Left ventricle myocardium superior (tissue), 1 donor: ENCODE measurements around the gene ETV6. TPM values are rescaled to one million over a fixed set of nuclear protein-coding genes. Genes with fewer than 3 reads are reported as not detected.

Source experiments
- ATAC-seq: fragments of 200-7000 bp; cut with Tn5 transposase; one replicate; pipeline ENCODE4 v1.9.1; 2020; ENCODE audit warnings: mild to moderate bottlenecking, moderate library complexity
- DNase-seq: peaks from one replicate; pipeline ENCODE4 v3.0.0-alpha.2; 2020
- intact Hi-C: fragments of 100-400 bp; cut with micrococcal nuclease; formaldehyde crosslinking; loops from one replicate; pipeline ENCODE4 v1.11.0; 2022
- total RNA-seq: library from RNA; stranded (reverse); fragmentation: NEBNext Ultra II Directional; extraction: Animal tissue kit (Norgen Biotek cat#: 25700); gene quantifications from one replicate; pipeline ENCODE4 v1.2.1, GENCODE V29; 2021
- donor health status: DM: no; HTN: yes; CAD: no; lungs with severe emphysema.

Gene ETV6
- total RNA-seq, 1 donor from 2014 or later, result 14.7 TPM

DNA sequence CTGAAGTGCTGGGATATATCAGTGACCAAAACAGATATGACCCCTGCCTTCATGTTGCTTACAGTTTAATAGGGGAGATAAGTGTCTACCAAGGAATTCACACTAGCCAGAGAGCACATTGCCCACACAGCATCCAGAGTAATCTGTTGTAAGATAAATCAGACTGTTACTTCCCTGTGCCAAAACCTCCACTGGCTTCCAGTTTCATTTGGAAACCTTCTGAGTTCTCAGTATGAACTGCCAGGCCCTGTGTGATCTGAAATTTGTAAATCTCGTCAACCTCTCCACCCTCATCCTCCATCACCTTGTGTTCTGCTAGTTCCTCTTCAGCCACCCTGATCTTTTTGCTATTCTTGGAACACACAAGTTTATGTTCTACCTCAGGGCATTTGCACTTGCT is 154.7 kb downstream of the ETV6 start:
- intact Hi-C loops, result no loop called here
- ATAC-seq, result no peak
- no peak for DNase-seq

DNA sequence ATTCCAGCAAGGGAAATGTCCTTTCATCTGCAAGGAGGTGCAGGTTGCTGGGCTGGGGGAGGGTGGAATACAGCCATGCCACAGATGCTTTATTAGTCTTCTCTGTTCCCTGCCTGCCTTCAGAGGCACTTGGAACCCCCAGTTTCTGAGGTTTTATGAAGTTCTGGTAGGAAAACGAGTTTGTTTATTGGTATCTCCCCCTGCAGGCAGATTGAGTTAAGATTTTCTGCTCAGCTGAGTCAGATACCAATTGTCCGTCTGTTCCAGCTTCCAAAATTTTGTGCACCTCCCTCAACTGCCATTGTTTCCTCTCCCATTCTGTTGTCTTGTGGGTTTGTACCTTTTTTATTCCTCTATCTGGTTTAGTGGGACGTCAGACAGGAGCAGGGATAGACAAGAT is 155.6 kb downstream of the ETV6 start:
- ATAC-seq, result no peak
- DNase-seq, result no peak

DNA sequence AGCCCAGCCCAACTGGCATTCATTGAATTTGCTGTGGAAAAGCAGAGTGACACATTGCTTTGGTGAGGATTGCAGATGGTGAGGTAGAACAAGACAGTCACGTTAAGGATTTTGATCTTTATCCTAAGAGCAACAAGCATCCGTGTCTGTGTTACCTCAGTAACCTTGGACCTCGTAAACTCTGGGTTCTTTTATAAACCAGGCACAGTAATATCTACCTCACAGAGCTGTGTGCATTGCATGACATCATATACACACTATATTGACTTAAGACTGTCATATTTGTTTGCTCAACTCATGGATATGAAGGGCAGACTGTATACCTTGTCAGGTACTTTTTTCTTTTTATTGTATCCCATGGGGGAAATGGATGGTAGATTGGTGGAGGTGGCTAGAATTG is 156.2 kb downstream of the ETV6 start:
- DNase-seq, result no peak
- no peak for ATAC-seq
- intact Hi-C loops, result no loop called here

More for the DNA sequence above, 155.6 kb downstream of the ETV6 start:
- intact Hi-C loops, result no loop called here

DNA sequence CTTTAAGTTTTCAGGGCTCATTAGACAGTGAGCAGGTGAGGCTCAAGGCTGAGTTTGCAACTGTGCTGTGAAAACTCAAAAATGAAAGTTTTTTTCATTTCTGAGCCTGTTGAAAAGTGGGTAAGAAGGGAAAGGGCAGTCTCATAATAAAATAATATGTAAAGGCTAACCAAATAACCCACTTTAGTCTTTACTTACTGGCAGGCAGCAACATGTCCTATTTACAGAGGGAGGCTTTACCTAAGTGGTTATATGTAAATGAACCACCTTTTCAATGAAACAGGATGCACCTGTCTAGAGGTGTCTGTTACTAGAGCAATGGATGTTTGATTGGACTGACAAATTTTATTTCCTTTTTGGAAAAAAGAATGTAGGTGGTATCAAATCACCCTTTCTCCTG is 158.0 kb downstream of the ETV6 start:
- intact Hi-C loops, result no loop called here
- DNase-seq (no peak), ATAC-seq (no peak)

DNA sequence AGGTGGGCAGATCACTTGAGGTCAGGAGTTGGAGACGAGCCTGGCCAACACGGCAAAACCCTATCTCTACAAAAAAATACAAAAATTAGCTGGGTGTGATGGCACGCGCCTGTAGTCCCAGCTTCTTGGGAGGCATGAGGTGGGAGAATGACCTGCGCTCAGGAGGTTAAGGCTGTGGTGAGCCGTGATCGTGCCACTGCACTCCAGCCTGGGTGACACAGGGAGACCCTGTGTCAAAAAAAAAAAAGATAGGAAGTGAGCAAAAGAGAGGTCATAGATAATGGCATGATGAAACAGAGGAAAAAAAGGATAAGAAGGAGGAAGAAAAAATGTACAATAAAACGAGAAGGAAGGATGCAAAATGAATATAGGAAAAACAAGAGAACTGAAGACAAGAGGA is 159.5 kb downstream of the ETV6 start:
- DNase-seq (no peak), ATAC-seq (no peak)
- intact Hi-C loops, result no loop called here

DNA sequence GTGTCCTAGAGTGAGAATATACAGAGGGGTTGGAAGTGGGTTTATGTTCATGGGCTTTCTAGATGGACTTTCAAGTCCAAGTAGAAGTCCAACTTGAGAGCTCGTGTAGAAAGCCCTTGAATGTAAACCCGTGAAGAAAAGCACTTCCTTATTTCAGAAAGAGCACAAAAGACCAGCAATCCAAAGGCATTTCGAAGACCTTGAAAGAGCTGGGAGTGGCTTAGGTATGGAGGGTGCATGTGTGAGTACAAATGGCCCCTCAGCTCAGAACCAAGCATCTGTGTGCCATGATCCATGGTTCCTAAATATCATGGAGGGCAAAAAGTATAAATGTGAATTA is 160.7 kb downstream of the ETV6 start:
- no peak for ATAC-seq
- intact Hi-C loops, result loop anchor here (10.0 kb wide), 1 partner anchor 155 kb away; no protein-coding TSS in a partner anchor

DNA sequence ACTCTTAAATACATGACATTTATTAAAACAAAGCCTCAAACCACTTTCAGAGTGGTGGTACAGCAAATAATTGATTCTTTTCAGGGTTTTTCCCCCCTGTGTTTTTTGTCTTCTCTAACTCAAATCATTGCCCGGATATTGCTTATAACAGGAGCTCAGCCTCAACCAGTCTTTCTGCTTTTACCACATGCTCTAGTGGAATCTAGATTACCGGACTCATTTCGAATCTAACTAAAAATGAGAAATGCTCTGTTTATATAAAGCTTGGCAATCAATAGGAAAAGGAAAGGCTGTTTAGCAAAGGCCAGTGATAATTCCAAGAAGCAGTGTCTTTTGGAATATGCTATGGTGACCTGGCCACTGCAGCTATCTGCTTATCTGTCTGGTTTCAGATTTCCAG is 161.5 kb downstream of the ETV6 start:
- intact Hi-C loops, result loop anchor here (10.0 kb wide), 1 partner anchor 156 kb away; no protein-coding TSS in a partner anchor
- DNase-seq (no peak), ATAC-seq (no peak)

More for the DNA sequence above, 160.7 kb downstream of the ETV6 start:
- no peak for DNase-seq

DNA sequence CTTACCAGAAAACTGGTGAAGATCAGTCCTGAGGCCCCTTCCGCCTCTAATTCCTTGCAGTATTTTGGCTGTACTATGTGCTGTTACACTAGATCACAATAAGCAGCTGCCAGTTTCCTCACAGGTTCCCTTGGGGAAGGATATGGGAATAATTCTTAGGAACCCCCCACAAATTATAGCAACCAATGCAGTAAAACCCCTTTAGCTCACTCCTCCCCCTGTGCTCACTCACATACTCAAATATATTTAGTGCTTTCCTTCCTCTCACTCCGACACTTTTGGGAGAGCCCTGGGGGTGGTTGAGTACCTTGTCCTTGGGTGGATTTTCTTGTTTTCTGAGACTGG is 162.7 kb downstream of the ETV6 start:
- ATAC-seq (peak; percentile 8), DNase-seq (no peak)
- intact Hi-C loops, result loop anchor here (10.0 kb wide), 1 partner anchor 157 kb away; no protein-coding TSS in a partner anchor

DNA sequence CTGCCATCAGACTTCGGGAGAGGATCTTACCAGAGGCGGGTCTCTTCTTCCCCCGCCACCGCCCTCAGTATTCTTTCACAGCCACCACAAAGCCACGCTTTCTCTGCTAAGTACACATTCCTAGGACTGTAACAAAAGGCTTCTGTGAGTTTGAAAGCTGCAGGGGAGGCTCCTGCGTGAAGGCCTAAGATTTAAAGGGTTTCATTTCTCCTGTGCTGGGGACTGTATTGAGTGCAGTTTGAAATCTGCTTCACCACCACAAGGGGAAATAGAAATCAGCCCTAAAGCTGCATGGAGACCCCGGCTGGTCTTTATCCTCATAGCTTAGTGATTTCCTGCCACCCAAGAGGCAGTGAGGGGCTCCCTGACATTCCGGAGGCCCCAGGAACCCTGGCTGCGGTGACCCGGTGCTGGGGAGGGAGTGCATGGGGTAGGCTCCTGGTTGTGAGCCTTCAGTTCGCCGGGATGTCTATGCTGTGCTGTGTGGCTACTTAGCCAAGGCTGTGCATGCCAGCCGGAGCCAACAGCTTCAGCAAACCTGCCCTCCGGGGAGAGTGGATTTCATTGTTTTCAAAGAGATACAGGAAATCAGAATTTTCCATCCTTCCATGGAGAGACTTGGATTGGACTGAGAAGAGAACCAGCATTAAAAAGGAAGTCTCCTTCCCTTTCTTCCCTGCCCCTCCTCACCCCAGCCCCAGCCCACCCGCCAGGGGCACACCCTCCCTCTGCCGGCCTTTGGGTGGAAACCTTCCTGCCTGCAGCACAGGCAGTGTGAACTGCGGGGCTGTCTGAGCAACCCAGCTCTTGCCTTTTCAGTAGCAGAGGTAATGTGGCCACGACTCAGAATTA is 163.3 kb downstream of the ETV6 start:
- intact Hi-C loops, result loop anchor here (10.0 kb wide), 1 partner anchor 158 kb away; no protein-coding TSS in a partner anchor
- peak; percentile 61 for DNase-seq
- ATAC-seq, result peak; percentile 80

DNA sequence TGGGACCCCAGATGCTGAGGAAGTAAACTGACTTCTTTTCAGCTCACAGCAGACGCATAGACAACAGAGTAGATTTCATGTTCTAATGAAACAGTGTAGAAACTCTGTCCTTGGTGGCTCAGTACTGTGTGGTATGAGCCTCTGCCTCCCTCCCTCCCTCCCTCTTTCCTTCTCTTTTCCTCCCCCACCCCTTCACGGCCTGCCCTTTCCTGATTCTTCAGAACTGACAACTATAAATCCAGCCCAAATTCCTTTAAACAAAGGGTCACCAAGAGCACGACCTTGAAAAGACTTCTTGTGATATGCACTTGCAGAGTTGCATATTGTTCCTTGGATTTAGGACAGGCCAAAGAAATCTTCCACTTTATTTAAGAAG is 164.0 kb downstream of the ETV6 start:
- ATAC-seq (peak; percentile 43), DNase-seq (no peak)
- intact Hi-C loops, result loop anchor here (10.0 kb wide), 1 partner anchor 159 kb away; no protein-coding TSS in a partner anchor

DNA sequence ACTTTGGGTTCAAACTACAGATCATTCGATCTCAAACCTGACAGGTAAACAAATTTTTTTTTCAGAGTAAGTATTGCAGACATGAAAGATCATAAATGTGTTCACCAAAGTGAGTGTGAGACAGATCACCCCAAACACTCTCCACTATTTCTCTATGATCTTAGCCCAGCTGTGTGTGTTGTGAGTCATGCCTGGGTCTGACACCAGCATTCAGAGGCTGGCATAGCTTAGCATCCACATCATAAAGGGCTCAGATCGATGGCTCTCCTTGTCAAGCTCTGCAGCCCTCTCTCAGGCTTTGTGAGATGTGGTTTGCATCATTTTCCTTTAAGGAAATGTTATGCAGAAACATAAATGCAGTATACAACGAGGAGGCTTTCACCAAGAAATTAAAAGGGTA is 164.9 kb downstream of the ETV6 start:
- no peak for ATAC-seq
- intact Hi-C loops, result loop anchor here (10.0 kb wide), 1 partner anchor 160 kb away; no protein-coding TSS in a partner anchor
- DNase-seq, result no peak

DNA sequence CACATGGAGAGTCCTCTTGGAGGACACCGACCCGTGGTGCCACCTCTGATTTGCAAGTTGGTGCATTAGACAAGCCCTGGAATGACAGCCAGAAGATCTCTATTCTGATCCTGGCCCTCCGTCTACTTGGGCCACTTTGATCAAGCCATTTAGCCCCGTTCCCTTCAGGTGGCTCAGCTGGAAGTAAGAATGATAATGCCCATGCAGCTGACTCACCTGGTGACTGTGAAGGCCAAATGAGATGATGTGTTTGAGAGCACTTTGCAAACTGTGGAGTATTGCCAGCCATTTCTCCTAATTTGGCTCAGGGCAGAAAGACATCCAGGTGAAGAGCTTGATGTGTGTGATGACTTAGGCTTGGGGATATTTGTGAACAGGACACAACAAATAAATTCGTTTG is 165.9 kb downstream of the ETV6 start:
- ATAC-seq, result no peak
- intact Hi-C loops, result loop anchor here (10.0 kb wide), 1 partner anchor 161 kb away; no protein-coding TSS in a partner anchor

DNA sequence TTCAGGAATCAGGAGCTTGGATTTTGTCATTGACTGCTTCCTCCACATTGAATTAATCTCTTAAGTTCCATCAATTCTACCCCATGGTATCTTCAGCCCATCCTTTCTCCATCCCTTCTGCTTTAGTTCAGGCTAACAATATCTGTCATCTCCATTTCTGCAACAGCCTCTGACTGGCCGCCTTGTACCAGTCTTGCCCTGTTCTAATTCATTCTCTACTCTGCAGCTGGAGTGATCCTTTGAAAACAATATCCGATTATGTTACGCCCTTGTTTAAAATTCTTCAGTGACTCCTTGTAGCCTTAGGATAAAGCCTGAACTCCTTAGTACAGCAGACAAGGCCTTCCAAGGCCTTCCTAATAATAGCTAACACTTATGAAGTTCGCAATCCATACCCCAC is 170.2 kb downstream of the ETV6 start:
- intact Hi-C loops, result loop anchor here (10.0 kb wide), 1 partner anchor 165 kb away; no protein-coding TSS in a partner anchor
- DNase-seq (no peak), ATAC-seq (no peak)

More for the DNA sequence above, 165.9 kb downstream of the ETV6 start:
- no peak for DNase-seq

DNA sequence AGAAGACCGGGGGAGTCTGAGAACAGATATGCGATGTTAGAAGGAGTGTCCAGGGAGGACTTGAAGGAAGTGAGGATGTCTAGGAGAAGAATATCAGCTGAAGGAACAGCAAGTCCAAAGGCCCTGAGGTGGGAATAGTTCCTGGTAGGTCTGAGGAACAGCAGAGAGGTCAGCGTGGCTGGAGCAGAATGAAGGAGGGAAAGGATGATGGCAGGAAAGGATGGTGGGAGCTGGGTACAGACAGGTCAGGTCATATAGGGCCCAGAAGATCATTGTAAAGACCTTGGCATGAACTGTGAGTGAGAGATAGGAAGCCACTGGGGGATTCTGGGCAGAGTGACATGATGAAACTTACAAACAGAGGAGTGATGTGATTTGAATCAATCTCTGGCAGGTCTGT is 171.0 kb downstream of the ETV6 start:
- intact Hi-C loops, result no loop called here
- no peak for ATAC-seq
- DNase-seq, result no peak

DNA sequence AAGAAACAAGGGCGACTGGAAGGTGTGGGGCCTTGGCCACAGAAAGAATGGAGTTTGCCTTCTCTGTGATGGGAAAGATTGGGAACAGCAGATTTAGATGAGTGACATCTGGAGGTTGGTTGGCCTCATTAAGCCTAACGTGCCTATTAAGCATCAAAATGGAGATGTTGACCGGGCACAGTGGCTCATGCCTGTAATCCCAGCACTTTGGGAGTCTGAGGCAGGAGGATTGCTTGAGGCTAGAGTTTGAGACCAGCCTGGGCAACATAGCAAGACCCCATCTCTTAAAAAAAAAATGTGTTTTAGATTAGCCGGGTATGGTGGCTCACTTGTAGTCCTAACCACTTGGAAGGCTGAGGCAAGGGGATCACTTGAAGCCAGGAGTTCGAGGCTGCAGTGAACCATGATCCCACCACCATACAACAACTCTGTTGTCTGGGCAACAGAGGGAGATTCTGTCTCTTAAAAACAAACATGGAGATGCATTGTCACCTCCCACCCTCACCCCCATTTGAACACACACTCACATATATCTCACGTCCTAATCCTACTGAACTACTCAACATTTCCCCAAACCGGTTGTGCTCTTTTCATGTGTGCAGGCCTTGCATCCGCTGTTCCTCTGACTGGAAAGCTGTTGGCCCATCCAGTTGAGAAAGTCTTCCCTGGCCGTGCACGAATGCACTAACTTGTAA is 172.1 kb downstream of the ETV6 start:
- ATAC-seq, result no peak
- DNase-seq, result no peak
- intact Hi-C loops, result no loop called here

DNA sequence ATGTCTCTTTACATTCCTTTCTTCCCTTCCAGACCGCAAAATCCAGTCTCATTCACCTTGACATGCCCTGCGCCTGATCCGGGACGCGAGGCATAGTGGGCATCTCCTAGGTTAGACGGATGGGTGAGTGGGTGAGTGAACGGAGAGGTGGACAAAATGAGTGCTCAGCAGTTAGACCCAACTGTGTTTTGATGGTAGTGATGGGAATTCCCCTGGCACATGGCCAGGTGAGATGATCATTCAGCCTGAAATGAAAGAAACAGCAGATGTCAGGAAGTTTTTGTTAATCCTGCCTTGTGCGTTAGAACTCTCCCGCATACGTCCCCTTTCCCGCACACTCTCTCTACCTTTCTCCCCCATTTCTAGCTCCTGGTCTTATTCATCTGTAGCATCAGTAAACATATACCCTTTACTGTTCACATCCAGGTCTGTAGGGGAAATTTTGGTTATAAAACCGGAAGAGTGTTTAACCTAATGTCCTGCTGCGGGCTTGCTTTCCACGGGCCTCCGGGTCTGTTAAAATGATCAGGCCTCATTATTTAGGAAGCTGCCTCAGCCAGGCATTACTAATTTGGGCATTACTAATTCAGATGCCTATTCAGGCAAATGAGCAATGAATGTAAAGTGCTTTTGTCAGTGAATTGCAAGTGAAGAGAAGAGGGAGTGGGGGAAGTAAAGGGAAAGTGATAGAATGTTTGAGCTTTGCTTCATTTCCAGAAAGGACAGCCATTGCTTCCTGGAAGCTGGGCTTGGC is 172.8 kb downstream of the ETV6 start:
- intact Hi-C loops, result no loop called here
- no peak for ATAC-seq
- DNase-seq, result no peak

DNA sequence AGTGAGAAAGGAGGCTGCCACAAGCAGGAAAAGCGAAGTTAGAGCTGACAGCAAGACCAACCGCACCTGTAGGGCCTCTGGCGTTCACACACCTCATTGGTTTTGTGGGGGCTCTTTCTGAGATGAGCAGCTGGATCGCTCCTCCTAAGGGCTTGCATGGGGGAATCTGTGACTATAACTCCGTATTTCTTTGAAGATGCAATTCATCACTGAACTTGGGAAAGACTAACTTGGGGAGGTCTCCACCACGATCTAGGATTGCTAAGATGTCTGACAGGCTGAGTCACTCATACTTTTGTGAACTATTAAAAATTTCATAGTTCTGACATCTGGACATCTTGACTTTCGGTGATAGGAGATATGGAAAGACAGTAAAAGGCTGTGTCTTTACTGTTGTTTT is 173.6 kb downstream of the ETV6 start:
- no peak for DNase-seq
- no peak for ATAC-seq
- intact Hi-C loops, result no loop called here

DNA sequence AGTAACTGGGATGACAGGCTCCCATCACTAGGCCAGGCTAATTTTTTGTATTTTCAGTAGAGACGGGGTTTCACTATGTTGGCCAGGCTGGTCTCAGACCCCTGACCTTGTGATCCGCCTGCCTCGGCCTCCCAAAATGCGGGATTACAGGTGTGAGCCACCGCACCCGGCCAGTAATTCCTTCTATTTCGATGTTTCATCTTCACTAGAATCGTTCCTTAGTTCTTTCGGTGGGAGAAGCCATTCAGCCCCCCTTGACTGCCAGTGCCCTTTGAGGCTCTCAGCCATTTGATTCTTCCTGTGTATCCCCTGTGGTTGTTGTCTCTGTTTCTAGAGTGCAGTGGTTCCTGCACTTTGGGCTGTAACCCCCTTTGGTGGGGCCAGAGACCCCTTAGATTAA is 174.1 kb downstream of the ETV6 start:
- intact Hi-C loops, result no loop called here
- DNase-seq (no peak), ATAC-seq (no peak)

DNA sequence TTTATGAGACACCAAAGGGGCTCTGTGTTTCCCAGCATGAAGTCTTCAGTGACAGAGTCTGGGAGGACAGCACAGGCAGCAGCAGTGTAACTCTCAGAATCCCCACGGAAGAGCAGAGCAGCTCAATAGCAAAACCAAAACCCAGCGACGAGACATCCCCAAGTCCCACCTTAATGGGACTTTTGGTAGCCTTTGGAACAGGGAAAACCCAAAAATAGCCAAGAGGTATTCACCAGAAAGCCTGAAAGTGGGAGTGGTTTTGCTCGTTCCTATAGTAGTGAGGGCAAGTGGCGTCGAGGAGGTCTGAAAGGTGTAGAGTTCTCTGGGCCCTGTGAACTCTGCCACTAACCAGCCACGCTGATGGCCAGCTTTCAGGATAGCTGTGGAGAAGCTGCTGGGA is 174.6 kb downstream of the ETV6 start:
- DNase-seq, result no peak
- no peak for ATAC-seq
- intact Hi-C loops, result no loop called here

DNA sequence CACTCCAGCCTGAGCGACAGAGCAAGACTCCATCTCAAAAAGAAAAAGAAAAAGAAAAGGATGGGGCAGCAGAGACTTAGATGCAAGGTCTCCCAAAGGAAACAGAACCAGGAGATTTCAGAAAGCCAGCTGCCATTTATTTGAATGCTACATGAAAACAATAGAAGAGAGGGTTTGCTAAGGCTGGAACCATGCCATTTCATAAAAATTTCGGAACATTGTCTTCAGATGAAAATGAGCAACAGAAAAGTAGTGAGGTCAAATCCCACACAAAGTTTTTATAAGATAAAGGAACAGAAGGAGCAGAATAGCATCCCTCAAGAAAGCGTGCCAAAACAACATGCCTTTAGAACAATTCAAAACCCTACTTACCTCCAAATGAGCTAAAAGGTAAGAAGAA is 175.3 kb downstream of the ETV6 start:
- intact Hi-C loops, result no loop called here
- no peak for DNase-seq

More for the DNA sequence above, 175.3 kb downstream of the ETV6 start:
- no peak for ATAC-seq
